GM23338 (cell line): Measurements from ENCODE around the gene FAM171A1. TPM values are rescaled to one million over a fixed set of nuclear protein-coding genes. Genes with fewer than 3 reads are reported as not detected.

Experiments used
- ATAC-seq: fragments of 200-7000 bp; cut with Tn5 transposase; 3 replicates; pipeline ENCODE4 v1.9.1; 2020
- DNase-seq: peaks from one replicate; pipeline ENCODE4 v3.0.0-alpha.2; 2015; ENCODE audit warnings: low spot score
- H2AFZ ChIP-seq: fragments of 200-600 bp; sonication (generic); 2 replicates; pipeline ENCODE4 v1.8.0; 2016; ENCODE audit warnings: antibody characterized with exemption, mild to moderate bottlenecking, moderate library complexity
- H3F3A ChIP-seq: fragments of 200-600 bp; sonication (generic); replicated peaks from 2 replicates; pipeline ENCODE4 v1.8.0; 2017; ENCODE audit warnings: antibody characterized with exemption, mixed run types, low read depth
- H3K27ac ChIP-seq: fragments of 200-600 bp; sonication (generic); 2 replicates; pipeline ENCODE4 v1.6.1; 2016; ENCODE audit warnings: low read depth
- H3K27me3 ChIP-seq: fragments of 200-600 bp; sonication (generic); 2 replicates; pipeline ENCODE4 v1.8.0; 2016; ENCODE audit warnings: mild to moderate bottlenecking, mixed run types, moderate library complexity; ENCODE audit not compliant: insufficient read depth
- H3K36me3 ChIP-seq: fragments of 200-600 bp; sonication (generic); 2 replicates; pipeline ENCODE4 v1.8.0; 2016; ENCODE audit warnings: mild to moderate bottlenecking; ENCODE audit not compliant: insufficient read depth
- H3K4me1 ChIP-seq: fragments of 200-600 bp; sonication (generic); 2 replicates; pipeline ENCODE4 v1.8.0; 2016; ENCODE audit warnings: mild to moderate bottlenecking, moderate library complexity; ENCODE audit not compliant: insufficient read depth
- H3K4me2 ChIP-seq: fragments of 200-600 bp; sonication (generic); 2 replicates; pipeline ENCODE4 v1.7.1; 2017; ENCODE audit warnings: mixed run types
- H3K4me3 ChIP-seq: fragments of 200-600 bp; sonication (generic); 2 replicates; pipeline ENCODE4 v1.6.1; 2016; ENCODE audit warnings: mixed run types
- H3K79me2 ChIP-seq: fragments of 200-600 bp; sonication (generic); replicated peaks from 2 replicates; pipeline ENCODE4 v1.8.0; 2017; ENCODE audit warnings: mild to moderate bottlenecking; ENCODE audit not compliant: insufficient read depth
- H3K9me2 ChIP-seq: fragments of 200-600 bp; sonication (generic); 2 replicates; pipeline ENCODE4 v1.8.0; 2017; ENCODE audit not compliant: insufficient read depth
- H4K20me1 ChIP-seq: fragments of 200-600 bp; sonication (generic); replicated peaks from 2 replicates; pipeline ENCODE4 v1.8.0; 2017; ENCODE audit warnings: mild to moderate bottlenecking; ENCODE audit not compliant: insufficient read depth
- H3K27ac Mint-ChIP-seq: 2 replicates; pipeline ENCODE4 v1.8.0; 2020; ENCODE audit warnings: inconsistent platforms, mild to moderate bottlenecking, moderate library complexity, mixed read lengths
- H3K27me3 Mint-ChIP-seq: 3 replicates; pipeline ENCODE4 v1.8.0; 2022; ENCODE audit warnings: low read depth, mild to moderate bottlenecking, moderate library complexity, mixed read lengths, inconsistent platforms; ENCODE audit not compliant: insufficient read depth, poor library complexity
- H3K36me3 Mint-ChIP-seq: 3 replicates; pipeline ENCODE4 v1.8.0; 2021; ENCODE audit warnings: low read depth, mild to moderate bottlenecking, inconsistent platforms, moderate library complexity, mixed read lengths
- H3K4me1 Mint-ChIP-seq: 3 replicates; pipeline ENCODE4 v1.8.0; 2020; ENCODE audit warnings: mild to moderate bottlenecking, inconsistent platforms, mixed read lengths
- H3K4me3 Mint-ChIP-seq: 3 replicates; pipeline ENCODE4 v1.8.0; 2021; ENCODE audit warnings: moderate library complexity, mild to moderate bottlenecking, inconsistent platforms, mixed read lengths
- H3K9me3 Mint-ChIP-seq: 3 replicates; pipeline ENCODE4 v1.8.0; 2020; ENCODE audit warnings: moderate library complexity, mild to moderate bottlenecking, inconsistent platforms, mixed read lengths
- CREB1 ChIP-seq: fragments of 250-450 bp; sonication (Bioruptor Pico); IDR thresholded peaks from 2 replicates; pipeline ENCODE4 v1.5.0; 2020; ENCODE audit warnings: low read depth, mild to moderate bottlenecking, moderate library complexity
- EZH2 ChIP-seq: fragments of 200-600 bp; sonication (generic); IDR thresholded peaks from one replicate; pipeline ENCODE4 v1.8.0; 2017; ENCODE audit warnings: antibody characterized with exemption, mild to moderate bottlenecking, low read depth; ENCODE audit not compliant: unreplicated experiment
- EZH2phosphoT487 ChIP-seq: fragments of 200-600 bp; sonication (generic); IDR thresholded peaks from one replicate; pipeline ENCODE4 v1.8.1; 2018; ENCODE audit warnings: antibody characterized with exemption; ENCODE audit not compliant: unreplicated experiment
- JUNB ChIP-seq: IDR thresholded peaks from one replicate; pipeline ENCODE4 v1.6.1; 2016; ENCODE audit warnings: antibody characterized with exemption; ENCODE audit not compliant: unreplicated experiment
- NANOG ChIP-seq: IDR thresholded peaks from 2 replicates; pipeline ENCODE4 v1.6.1; 2016; ENCODE audit warnings: antibody characterized with exemption, borderline replicate concordance
- POLR2AphosphoS5 ChIP-seq: IDR thresholded peaks from 2 replicates; pipeline ENCODE4 v1.6.1; 2016; ENCODE audit warnings: antibody characterized with exemption, low read depth
- STAT1 ChIP-seq: IDR thresholded peaks from one replicate; pipeline ENCODE4 v1.6.1; 2016; ENCODE audit warnings: antibody characterized with exemption; ENCODE audit not compliant: unreplicated experiment
- ZNF114 ChIP-seq: fragments of 250-450 bp; sonication (Bioruptor Pico); IDR thresholded peaks from 2 replicates; pipeline ENCODE4 v1.5.0; 2020; ENCODE audit warnings: mild to moderate bottlenecking, moderate library complexity
- ZNF331 ChIP-seq: fragments of 250-450 bp; sonication (Bioruptor Pico); IDR thresholded peaks from 2 replicates; pipeline ENCODE4 v1.5.0; 2020; ENCODE audit warnings: low read depth, mild to moderate bottlenecking, moderate library complexity
- polyA plus RNA-seq: library from polyadenylated mRNA; unstranded; fragments of >200 nt; fragmentation: Nextera tagmentation; extraction: Ambion mirVana; gene quantifications from 2 replicates; pipeline ENCODE4 v1.2.1, GENCODE V29; 2016
- total RNA-seq: library from RNA; depleted of rRNA; stranded (reverse); fragments of >200 nt; shearing (Covaris generic); gene quantifications from 2 replicates; pipeline ENCODE4 v1.2.3, GENCODE V29; 2014
- TF ChIP-seq, protein P1 (sequence below): IDR thresholded peaks from one replicate; pipeline ENCODE4 v1.6.1; 2018; ENCODE audit warnings: antibody characterized with exemption; ENCODE audit not compliant: unreplicated experiment
- TF ChIP-seq, protein P2 (sequence below): IDR thresholded peaks from 2 replicates; pipeline ENCODE4 v1.6.1; 2016; ENCODE audit warnings: antibody characterized with exemption
- TF ChIP-seq, protein P3 (sequence below), 2 experiments: fragments of 200-600 bp in 1 of 2; sonication (generic) in 1 of 2; conservative IDR thresholded peaks; 2 replicates each; pipeline versions ENCODE4 v1.5.1 to v1.6.1; 2016 to 2017; ENCODE audit warnings: antibody characterized with exemption in 2 of 2, low read depth in 2 of 2, mild to moderate bottlenecking in 2 of 2, moderate library complexity in 1 of 2
- TF ChIP-seq, protein P4 (sequence below): fragments of 250-450 bp; sonication (Bioruptor Pico); IDR thresholded peaks from 2 replicates; pipeline ENCODE4 v1.5.0; 2020; ENCODE audit warnings: mild to moderate bottlenecking, moderate library complexity

Gene FAM171A1
- total and polyA plus RNA-seq, 2 experiments from 2014 or later = 11.3 to 32.2 TPM

DNA sequence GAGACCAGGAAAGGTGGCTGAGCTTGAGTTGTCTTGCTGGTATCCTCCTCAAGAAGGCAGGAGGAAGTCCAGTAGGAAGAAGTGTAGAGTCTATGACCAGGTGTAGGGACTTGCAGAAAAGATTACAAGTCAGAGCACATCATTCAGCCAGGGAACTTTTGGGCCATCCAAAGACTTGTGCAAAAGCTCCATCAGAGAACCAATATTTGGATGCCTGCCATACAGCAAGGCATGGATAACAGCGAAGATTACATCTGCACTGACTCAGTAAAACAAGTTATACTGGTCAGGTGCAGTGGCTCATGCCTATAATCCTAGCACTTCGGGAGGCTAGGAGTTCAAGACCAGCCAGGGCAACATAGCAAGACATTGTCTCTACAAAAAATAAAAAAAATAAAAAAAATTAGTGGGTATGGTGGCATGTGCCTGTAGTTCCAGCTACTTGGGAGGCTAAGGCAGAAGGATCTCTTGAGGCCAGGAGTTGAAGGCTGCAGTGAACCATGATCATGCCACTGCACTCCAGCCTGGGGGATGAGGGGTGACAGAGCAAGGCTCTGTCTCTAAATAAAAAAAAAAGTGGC lies 189.4 kb downstream of the FAM171A1 start:
- Histone ChIP-seq H3K4me3 (no peak overlapping the region), H3F3A (no peaks in the 10 kb centered on the region), H3K27ac (no peak overlapping the region), H3K9me2 (0 out of 2 replicates have a peak, but pooled peaks cover 7% of the 10 kb centered on the region), H3K79me2 (no peaks in the 10 kb centered on the region), H3K36me3 (no peaks in the 10 kb centered on the region), H3K4me1 (no peaks in the 10 kb centered on the region), H2AFZ (no peak overlapping the region), H4K20me1 (no peaks in the 10 kb centered on the region), H3K4me2 (no peak overlapping the region), H3K27me3 (no peaks in the 10 kb centered on the region)
- H3K9me3 Mint-ChIP-seq = no peaks in the 10 kb centered on the region; the same call in 2 of the 3 replicates
- no peaks in the 10 kb centered on the region for H3K36me3 Mint-ChIP-seq
- TF ChIP-seq ZNF114 (CRISPR knock-in tag) (no peak), CREB1 (CRISPR knock-in tag) (no peak), STAT1 (no peak), ZNF331 (CRISPR knock-in tag) (no peak), EZH2phosphoT487 (no peak), POLR2AphosphoS5 (no peak), JUNB (no peak), EZH2 (no peak), NANOG (no peak)
- TF ChIP-seq, protein P1, sequence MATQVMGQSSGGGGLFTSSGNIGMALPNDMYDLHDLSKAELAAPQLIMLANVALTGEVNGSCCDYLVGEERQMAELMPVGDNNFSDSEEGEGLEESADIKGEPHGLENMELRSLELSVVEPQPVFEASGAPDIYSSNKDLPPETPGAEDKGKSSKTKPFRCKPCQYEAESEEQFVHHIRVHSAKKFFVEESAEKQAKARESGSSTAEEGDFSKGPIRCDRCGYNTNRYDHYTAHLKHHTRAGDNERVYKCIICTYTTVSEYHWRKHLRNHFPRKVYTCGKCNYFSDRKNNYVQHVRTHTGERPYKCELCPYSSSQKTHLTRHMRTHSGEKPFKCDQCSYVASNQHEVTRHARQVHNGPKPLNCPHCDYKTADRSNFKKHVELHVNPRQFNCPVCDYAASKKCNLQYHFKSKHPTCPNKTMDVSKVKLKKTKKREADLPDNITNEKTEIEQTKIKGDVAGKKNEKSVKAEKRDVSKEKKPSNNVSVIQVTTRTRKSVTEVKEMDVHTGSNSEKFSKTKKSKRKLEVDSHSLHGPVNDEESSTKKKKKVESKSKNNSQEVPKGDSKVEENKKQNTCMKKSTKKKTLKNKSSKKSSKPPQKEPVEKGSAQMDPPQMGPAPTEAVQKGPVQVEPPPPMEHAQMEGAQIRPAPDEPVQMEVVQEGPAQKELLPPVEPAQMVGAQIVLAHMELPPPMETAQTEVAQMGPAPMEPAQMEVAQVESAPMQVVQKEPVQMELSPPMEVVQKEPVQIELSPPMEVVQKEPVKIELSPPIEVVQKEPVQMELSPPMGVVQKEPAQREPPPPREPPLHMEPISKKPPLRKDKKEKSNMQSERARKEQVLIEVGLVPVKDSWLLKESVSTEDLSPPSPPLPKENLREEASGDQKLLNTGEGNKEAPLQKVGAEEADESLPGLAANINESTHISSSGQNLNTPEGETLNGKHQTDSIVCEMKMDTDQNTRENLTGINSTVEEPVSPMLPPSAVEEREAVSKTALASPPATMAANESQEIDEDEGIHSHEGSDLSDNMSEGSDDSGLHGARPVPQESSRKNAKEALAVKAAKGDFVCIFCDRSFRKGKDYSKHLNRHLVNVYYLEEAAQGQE = no peak
- TF ChIP-seq, protein P2, sequence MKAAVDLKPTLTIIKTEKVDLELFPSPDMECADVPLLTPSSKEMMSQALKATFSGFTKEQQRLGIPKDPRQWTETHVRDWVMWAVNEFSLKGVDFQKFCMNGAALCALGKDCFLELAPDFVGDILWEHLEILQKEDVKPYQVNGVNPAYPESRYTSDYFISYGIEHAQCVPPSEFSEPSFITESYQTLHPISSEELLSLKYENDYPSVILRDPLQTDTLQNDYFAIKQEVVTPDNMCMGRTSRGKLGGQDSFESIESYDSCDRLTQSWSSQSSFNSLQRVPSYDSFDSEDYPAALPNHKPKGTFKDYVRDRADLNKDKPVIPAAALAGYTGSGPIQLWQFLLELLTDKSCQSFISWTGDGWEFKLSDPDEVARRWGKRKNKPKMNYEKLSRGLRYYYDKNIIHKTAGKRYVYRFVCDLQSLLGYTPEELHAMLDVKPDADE = no peak
- TF ChIP-seq, protein P3, sequence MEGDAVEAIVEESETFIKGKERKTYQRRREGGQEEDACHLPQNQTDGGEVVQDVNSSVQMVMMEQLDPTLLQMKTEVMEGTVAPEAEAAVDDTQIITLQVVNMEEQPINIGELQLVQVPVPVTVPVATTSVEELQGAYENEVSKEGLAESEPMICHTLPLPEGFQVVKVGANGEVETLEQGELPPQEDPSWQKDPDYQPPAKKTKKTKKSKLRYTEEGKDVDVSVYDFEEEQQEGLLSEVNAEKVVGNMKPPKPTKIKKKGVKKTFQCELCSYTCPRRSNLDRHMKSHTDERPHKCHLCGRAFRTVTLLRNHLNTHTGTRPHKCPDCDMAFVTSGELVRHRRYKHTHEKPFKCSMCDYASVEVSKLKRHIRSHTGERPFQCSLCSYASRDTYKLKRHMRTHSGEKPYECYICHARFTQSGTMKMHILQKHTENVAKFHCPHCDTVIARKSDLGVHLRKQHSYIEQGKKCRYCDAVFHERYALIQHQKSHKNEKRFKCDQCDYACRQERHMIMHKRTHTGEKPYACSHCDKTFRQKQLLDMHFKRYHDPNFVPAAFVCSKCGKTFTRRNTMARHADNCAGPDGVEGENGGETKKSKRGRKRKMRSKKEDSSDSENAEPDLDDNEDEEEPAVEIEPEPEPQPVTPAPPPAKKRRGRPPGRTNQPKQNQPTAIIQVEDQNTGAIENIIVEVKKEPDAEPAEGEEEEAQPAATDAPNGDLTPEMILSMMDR (conservative IDR thresholded peaks at IDR 0.05; ENCODE audit: low read depth in 2 of 2) = no peak
- TF ChIP-seq, protein P4, sequence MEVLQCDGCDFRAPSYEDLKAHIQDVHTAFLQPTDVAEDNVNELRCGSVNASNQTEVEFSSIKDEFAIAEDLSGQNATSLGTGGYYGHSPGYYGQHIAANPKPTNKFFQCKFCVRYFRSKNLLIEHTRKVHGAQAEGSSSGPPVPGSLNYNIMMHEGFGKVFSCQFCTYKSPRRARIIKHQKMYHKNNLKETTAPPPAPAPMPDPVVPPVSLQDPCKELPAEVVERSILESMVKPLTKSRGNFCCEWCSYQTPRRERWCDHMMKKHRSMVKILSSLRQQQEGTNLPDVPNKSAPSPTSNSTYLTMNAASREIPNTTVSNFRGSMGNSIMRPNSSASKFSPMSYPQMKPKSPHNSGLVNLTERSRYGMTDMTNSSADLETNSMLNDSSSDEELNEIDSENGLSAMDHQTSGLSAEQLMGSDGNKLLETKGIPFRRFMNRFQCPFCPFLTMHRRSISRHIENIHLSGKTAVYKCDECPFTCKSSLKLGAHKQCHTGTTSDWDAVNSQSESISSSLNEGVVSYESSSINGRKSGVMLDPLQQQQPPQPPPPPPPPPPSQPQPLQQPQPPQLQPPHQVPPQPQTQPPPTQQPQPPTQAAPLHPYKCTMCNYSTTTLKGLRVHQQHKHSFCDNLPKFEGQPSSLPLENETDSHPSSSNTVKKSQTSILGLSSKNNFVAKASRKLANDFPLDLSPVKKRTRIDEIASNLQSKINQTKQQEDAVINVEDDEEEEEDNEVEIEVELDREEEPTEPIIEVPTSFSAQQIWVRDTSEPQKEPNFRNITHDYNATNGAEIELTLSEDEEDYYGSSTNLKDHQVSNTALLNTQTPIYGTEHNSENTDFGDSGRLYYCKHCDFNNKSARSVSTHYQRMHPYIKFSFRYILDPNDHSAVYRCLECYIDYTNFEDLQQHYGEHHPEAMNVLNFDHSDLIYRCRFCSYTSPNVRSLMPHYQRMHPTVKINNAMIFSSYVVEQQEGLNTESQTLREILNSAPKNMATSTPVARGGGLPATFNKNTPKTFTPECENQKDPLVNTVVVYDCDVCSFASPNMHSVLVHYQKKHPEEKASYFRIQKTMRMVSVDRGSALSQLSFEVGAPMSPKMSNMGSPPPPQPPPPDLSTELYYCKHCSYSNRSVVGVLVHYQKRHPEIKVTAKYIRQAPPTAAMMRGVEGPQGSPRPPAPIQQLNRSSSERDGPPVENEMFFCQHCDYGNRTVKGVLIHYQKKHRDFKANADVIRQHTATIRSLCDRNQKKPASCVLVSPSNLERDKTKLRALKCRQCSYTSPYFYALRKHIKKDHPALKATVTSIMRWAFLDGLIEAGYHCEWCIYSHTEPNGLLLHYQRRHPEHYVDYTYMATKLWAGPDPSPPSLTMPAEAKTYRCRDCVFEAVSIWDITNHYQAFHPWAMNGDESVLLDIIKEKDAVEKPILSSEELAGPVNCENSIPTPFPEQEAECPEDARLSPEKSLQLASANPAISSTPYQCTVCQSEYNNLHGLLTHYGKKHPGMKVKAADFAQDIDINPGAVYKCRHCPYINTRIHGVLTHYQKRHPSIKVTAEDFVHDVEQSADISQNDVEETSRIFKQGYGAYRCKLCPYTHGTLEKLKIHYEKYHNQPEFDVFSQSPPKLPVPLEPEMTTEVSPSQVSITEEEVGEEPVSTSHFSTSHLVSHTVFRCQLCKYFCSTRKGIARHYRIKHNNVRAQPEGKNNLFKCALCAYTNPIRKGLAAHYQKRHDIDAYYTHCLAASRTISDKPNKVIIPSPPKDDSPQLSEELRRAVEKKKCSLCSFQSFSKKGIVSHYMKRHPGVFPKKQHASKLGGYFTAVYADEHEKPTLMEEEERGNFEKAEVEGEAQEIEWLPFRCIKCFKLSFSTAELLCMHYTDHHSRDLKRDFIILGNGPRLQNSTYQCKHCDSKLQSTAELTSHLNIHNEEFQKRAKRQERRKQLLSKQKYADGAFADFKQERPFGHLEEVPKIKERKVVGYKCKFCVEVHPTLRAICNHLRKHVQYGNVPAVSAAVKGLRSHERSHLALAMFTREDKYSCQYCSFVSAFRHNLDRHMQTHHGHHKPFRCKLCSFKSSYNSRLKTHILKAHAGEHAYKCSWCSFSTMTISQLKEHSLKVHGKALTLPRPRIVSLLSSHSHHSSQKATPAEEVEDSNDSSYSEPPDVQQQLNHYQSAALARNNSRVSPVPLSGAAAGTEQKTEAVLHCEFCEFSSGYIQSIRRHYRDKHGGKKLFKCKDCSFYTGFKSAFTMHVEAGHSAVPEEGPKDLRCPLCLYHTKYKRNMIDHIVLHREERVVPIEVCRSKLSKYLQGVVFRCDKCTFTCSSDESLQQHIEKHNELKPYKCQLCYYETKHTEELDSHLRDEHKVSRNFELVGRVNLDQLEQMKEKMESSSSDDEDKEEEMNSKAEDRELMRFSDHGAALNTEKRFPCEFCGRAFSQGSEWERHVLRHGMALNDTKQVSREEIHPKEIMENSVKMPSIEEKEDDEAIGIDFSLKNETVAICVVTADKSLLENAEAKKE (CRISPR knock-in tag) = no peak
- peaks cover 6% of the 10 kb centered on the region for H3K4me1 Mint-ChIP-seq
- no peak for DNase-seq
- no peak overlapping the region for H3K27ac Mint-ChIP-seq
- H3K27me3 Mint-ChIP-seq = no peaks in the 10 kb centered on the region
- no peak overlapping the region for H3K4me3 Mint-ChIP-seq
- no peak for ATAC-seq
